Neural crest cell (in vitro differentiated cells): ENCODE measurements around the gene ZNF276. TPM values are rescaled to one million over a fixed set of nuclear protein-coding genes. Genes with fewer than 3 reads are reported as not detected.

Source experiments
- DNase-seq: peaks from one replicate; pipeline ENCODE4 v3.0.0; 2021; ENCODE audit warnings: low read depth, mixed read lengths, low spot score
- H3K27ac Mint-ChIP-seq: one replicate; pipeline ENCODE4 v1.8.0; 2021; ENCODE audit warnings: mild to moderate bottlenecking, mixed read lengths; ENCODE audit not compliant: unreplicated experiment
- H3K27me3 Mint-ChIP-seq: 2 replicates; pipeline ENCODE4 v1.8.0; 2021; ENCODE audit warnings: low read depth, mild to moderate bottlenecking, mixed read lengths
- H3K36me3 Mint-ChIP-seq: 2 replicates; pipeline ENCODE4 v1.8.0; 2021; ENCODE audit warnings: low read depth, mild to moderate bottlenecking, mixed read lengths
- H3K4me1 Mint-ChIP-seq: 2 replicates; pipeline ENCODE4 v1.8.0; 2021; ENCODE audit warnings: mixed read lengths
- H3K4me3 Mint-ChIP-seq: one replicate; pipeline ENCODE4 v1.8.0; 2021; ENCODE audit warnings: mild to moderate bottlenecking, mixed read lengths
- H3K9me3 Mint-ChIP-seq: 2 replicates; pipeline ENCODE4 v1.8.0; 2021; ENCODE audit warnings: mixed read lengths
- total RNA-seq: library from RNA; stranded (reverse); gene quantifications from 2 replicates; pipeline ENCODE4 v1.2.1, GENCODE V29; 2021
- TF ChIP-seq, protein P1 (sequence below): fragments of 200-600 bp; sonication (generic); conservative IDR thresholded peaks from 2 replicates; pipeline ENCODE4 v1.5.0; 2021; ENCODE audit warnings: antibody characterized with exemption, mild to moderate bottlenecking

ZNF276 gene
- total RNA-seq, 1 donor from 2014 or later = 32.9 TPM

DNA sequence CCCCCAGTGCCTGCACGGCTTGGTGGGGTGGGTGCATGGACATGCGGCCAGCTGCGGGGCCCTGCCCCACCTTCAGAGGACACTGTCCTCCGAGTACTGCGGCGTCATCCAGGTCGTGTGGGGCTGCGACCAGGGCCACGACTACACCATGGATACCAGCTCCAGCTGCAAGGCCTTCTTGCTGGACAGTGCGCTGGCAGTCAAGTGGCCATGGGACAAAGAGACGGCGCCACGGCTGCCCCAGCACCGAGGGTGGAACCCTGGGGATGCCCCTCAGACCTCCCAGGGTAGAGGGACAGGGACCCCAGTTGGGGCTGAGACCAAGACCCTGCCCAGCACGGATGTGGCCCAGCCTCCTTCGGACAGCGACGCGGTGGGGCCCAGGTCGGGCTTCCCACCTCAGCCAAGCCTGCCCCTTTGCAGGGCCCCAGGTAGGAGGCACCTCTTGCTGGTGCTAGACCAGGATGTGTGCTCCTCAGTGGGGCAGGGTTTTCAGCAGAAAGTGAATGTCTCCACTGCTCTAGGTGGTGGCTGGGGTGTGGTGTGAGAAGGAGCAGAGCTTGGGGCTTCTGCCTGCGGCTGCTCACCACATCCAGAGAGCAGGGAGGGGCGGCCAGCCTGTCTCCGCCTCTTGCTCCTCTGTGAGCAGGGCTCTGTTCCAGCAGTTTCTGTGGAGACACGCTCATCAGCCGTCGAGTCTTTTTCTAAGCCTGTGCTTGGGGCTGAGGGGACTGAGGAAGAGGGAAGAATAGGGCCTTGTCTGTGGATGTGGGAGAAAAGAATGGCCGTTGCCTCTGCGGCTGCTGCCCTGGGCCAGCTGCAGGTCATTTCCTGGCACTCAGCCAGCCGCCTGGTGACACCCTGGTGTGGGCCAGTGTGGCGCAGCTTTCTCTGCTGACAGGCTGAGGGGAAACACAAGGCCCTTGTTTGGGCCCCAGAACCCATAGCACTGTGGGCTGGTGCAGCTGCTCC, 2.2 kb downstream of the ZNF276 start:
- H3K27ac Mint-ChIP-seq = peak overlapping the region; percentile 88
- peaks cover 9% of the 10 kb centered on the region for H3K36me3 Mint-ChIP-seq
- TF ChIP-seq, protein P1, sequence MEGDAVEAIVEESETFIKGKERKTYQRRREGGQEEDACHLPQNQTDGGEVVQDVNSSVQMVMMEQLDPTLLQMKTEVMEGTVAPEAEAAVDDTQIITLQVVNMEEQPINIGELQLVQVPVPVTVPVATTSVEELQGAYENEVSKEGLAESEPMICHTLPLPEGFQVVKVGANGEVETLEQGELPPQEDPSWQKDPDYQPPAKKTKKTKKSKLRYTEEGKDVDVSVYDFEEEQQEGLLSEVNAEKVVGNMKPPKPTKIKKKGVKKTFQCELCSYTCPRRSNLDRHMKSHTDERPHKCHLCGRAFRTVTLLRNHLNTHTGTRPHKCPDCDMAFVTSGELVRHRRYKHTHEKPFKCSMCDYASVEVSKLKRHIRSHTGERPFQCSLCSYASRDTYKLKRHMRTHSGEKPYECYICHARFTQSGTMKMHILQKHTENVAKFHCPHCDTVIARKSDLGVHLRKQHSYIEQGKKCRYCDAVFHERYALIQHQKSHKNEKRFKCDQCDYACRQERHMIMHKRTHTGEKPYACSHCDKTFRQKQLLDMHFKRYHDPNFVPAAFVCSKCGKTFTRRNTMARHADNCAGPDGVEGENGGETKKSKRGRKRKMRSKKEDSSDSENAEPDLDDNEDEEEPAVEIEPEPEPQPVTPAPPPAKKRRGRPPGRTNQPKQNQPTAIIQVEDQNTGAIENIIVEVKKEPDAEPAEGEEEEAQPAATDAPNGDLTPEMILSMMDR = no peak
- no peaks in the 10 kb centered on the region for H3K9me3 Mint-ChIP-seq
- H3K4me3 Mint-ChIP-seq = peak overlapping the region; percentile 92
- H3K4me1 Mint-ChIP-seq = peaks cover 36% of the 10 kb centered on the region
- peaks cover 4% of the 10 kb centered on the region for H3K27me3 Mint-ChIP-seq
- peak; percentile 62 for DNase-seq

DNA sequence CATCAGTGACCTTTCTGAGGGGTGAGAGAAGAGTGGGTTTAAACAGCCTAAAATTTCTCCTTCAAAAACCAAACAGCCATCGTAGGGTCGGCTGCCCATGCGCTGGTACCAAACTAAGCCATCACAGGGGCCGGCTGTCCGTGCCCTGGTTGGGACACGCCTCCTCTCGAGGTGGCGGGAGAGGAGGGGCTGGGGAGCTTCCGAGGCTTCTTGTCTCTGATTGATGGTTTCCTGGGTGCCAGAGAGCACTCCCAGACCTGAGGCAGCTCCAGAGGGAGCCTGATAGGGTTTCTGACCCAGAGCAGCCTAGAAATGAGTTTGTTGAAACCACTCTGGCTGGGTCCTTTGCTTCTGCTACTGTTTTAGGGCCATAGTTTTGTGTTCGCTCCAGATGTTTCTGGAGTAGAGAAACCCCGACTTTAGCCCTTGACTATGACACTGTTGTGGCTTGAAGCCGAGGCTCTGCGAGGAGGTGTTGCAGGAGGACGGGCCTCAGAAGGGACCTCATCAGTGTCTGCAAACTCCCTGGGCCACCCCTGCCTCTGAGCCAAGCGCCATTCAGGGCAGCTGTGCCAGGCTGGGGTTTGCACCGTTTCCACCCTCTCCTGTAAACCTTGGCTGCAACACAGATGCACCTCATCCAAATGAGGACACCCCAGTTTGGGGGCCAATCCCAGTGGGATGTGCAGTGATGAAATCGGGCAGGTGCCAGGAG, 6.2 kb downstream of the ZNF276 start:
- Mint-ChIP-seq H3K27me3 (peaks cover 4% of the 10 kb centered on the region), H3K27ac (no peak overlapping the region), H3K4me3 (peak overlapping the region; percentile 76), H3K36me3 (peaks cover 20% of the 10 kb centered on the region), H3K4me1 (peaks cover 29% of the 10 kb centered on the region), H3K9me3 (no peaks in the 10 kb centered on the region)
- DNase-seq = peak; percentile 17
- TF ChIP-seq, protein P1 = no peak

DNA sequence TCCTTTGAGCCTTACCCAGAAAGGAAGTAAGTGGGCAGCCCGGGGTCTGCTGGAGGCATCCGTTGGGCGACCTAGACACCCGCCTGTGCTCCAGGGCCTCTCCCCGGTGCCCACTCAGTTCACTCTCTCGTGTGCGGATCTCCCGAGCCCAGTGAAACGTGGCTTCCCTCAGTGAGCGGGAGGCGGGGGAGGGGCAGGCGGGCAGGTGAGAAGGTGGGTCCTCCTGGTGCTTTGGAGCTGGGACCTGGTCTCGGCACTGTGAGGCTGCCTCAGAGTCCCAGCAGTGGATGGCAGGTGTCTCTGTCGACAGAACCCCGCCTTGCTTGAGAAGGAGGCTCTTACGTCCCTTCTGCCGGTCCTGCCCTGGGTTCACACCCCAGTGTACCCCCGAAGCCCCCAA, 8.0 kb downstream of the ZNF276 start:
- no peak overlapping the region for H3K4me3 Mint-ChIP-seq
- H3K27me3 Mint-ChIP-seq = no peaks in the 10 kb centered on the region
- H3K27ac Mint-ChIP-seq = no peak overlapping the region
- H3K4me1 Mint-ChIP-seq = peaks cover 16% of the 10 kb centered on the region
- TF ChIP-seq, protein P1 = no peak
- no peaks in the 10 kb centered on the region for H3K9me3 Mint-ChIP-seq
- DNase-seq = no peak
- H3K36me3 Mint-ChIP-seq = peaks cover 16% of the 10 kb centered on the region

DNA sequence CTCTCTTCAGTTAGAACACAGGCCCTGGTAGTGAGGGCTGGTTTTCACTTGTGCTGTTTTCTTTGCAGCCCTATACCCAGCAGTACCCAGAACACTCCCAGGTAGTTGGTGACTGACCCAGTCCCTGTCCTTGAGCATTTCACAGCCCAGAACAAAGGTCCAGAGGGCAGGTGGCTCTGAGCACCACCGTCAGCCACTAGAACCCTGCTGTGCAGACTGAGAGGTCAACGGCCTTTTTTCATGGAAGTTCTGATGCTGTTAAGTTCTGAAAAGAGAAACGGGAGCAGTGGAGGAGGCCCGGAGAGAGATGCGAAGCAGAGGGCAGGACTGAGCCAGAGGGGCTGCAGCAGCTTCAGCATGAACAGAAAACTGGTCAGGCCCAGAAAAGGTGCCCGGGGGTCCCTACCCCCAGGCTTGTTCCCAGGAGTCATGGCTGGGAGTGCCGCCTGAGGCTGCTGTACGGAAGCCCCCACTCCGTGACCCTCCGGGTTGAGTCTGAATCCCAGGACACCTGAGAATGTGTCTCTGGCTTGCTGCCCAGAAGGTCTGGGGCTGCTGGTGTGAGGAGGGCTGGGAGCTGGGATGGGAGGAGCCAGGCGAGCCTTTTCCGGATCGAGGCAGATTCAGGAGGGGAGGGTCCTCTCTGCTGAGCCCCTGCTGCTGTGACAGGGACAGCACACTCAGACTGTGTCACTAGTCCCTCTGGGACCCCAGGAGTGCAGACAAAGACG, 8.7 kb downstream of the ZNF276 start:
- TF ChIP-seq, protein P1 = no peak
- no peak for DNase-seq
- Mint-ChIP-seq H3K36me3 (peaks cover 18% of the 10 kb centered on the region), H3K27ac (peak overlapping the region; percentile 19), H3K9me3 (no peaks in the 10 kb centered on the region), H3K27me3 (no peaks in the 10 kb centered on the region), H3K4me1 (peaks cover 16% of the 10 kb centered on the region), H3K4me3 (peak overlapping the region; percentile 61)

DNA sequence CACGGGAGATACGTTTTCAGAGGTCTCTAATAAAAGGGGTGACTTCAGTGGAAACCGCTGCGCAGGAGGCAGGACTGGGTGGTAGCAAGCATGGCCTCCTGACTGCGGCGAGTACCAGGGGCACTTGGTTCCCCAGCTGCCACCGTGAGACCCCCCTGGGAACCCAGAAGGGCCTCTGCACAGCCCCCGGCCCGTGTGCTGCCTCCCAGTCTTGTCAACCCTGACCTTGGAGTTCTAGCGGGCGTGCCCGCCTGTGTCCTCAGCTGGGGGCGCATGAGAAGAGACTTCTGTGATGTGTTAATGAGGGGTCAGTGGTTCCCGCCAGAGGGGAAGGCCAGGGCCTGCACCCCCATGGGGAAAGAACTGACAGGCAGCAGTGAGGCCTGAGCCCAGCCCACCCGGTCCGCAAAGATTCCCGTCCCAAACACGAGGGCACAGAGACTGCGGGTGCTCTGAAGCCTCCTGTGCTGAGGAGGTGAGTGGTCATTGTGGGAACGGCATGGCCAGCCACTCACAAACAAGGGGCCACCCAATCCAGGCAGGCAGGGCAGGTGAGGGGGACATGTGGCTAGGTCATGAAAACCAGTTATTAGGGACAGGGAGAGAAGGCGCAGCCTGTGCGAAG, 9.4 kb downstream of the ZNF276 start:
- Mint-ChIP-seq H3K4me3 (no peak overlapping the region), H3K9me3 (no peaks in the 10 kb centered on the region), H3K27me3 (no peaks in the 10 kb centered on the region), H3K4me1 (peaks cover 16% of the 10 kb centered on the region), H3K36me3 (peaks cover 21% of the 10 kb centered on the region), H3K27ac (no peak overlapping the region)
- TF ChIP-seq, protein P1 = no peak
- DNase-seq = no peak
